ENCODE data around the gene PRTG.
"Not testable (repeated sequence)": the region's sequence is repeated elsewhere in the genome, so short reads cannot be mapped to it uniquely, and the experiment has no call there.

Gene PRTG

GRCh38 chr15:55698653-55699052 is 44.3 kb downstream of the PRTG start:
- no peak for DNase-seq

DNA sequence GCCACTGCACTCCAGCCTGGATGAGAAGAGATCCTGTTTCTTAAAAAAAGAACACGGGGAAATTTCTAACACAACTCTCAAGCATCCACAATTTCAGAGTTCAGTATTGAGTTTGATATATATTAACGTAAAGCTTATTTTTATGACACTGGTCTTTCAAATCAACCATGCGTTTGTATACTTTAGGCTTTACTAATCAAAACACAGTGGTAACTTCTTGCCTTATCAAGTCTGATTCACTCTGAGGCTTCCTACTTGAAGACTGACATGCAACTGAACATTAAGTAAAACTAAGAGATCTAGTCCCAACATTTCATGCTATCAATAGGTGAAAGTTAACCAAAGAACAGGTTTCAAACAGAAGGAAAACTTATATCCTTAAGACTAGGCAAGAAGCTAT is 46.7 kb downstream of the PRTG start:
- no peak for DNase-seq

GRCh38 chr15:55695432-55695831 is 47.5 kb downstream of the PRTG start:
- DNase-seq: no peak

GRCh38 chr15:55694652-55695150 is 48.3 kb downstream of the PRTG start:
- DNase-seq: no peak

GRCh38 chr15:55693116-55693515 is 49.8 kb downstream of the PRTG start:
- DNase-seq: not testable (repeated sequence)

GRCh38 chr15:55687792-55688191 is 55.2 kb downstream of the PRTG start:
- DNase-seq: no peak

DNA sequence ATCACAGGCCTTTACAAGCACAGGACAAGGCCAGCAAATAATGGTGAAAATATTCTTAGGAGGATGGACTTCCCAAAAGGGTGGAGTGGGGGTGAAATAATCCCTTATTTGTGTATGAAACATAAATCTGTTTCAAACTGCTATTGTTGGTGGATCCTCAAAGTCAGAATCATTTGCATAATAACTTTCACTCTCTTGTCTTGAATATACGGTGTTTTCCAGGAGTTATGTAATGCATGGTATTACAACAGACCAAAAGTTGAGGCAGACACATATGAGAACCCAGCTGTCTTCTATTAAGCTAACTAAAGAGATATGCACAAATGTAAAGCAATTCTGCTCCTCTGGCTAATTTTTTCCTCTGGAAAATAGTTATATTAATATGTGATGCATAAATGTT is 57.7 kb downstream of the PRTG start:
- DNase-seq: peak; percentile 4

- peak; percentile 52 for DNase-seq
Observed at GRCh38 chr15:55683376-55683775, 59.6 kb downstream of the PRTG start.

DNA sequence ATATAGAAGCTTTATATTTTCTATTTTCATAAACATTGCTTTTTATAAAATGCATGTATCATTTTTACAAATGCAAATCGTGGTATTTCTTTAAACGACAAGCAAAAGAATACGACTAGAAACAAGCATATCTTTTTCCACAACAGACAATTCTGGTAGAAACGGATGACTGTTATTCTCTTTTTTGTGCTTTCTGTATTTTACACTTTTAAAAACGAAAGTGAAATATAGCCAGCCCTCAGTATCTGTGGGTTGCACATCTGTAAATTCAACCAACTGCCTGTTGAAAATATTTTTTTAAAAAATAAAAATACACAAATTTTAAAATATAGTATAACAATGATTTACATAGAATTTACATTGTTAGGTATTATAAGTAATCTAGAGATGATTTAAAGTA is 61.3 kb downstream of the PRTG start:
- DNase-seq: no peak

DNA sequence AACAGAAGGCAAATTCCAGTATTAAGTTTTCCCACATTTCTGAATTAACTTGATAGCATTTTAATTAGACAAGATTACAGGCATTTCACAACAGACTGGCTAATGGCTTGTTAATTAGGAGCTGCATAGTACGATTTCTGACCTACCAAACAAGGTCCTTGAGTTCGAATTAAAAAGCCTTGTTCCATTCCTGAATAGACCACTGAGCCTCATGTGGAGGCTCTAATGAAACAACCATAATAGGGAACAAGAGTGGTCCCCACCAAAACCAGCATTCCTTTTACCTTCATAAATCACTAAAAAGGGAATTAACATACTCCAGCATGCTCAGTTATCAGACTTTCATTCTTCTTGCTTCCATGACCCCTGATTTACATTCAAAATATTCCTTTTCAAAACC is 66.4 kb downstream of the PRTG start:
- DNase-seq: no peak

DNA sequence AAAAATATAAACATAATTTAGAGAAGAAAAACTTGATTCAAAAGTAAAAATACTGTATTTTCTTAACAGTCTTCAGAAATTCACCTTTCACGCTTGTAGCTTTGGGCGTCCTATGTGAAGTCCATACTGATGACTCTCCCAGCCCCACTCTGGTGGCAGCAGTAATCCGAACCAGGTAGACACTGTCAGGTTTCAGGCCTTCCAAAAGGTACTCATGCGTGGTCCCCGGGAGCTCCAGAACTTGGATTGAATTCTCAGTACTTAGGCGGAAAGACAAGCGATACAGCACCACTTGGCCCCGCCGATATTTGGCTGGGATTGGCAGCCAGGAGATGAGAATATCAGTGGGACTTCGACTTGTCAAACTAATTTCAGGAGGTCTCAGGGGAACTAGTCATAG is 69.7 kb downstream of the PRTG start:
- no peak for DNase-seq

DNA sequence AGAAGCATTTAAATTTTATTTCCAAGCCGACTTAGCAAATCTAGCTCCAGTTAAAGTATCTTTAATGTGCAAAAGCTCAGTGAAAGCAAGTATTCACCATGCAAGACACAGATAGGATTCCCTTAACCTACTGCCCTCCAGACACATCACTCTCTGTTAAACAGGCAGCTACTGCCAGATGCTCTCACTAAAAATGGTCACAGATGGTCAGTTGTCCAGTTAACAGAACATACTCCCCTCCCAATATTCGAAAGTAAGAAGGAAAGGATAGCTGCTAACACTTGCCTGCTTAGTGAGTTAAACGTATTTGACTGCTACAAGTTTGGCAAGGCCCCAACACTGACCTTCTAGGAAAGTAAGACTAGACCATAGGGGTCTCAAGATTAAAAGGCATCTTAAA is 73.7 kb downstream of the PRTG start:
- DNase-seq: no peak

DNA sequence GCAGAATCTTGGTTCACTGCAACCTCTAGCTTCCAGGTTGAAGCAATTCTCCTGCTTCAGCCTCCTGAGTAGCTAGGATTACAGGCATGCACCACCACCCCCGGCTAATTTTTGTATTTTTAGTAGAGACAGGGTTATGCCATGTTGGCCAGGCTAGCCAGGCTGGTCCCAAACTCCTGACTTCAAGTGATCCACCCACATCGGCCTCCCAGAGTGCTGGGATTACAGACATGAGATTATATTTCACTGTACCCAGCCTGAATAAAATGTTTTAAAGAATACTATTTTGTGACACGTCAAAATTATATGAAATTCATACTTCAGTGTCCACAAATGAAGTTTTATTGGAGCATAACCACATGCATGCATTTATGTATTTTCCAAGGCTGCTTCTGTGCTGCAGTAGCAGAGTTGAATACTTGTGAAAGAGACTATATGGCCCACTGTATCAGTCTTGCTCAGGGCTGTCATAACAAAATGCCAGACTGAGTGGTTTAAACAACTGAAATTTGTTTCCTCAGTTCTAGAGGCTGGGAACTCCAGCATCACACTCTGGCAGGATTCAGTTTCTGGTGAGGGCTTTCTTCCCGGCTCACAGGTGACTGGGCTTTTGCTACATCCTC is 77.2 kb downstream of the PRTG start:
- DNase-seq: no peak

DNA sequence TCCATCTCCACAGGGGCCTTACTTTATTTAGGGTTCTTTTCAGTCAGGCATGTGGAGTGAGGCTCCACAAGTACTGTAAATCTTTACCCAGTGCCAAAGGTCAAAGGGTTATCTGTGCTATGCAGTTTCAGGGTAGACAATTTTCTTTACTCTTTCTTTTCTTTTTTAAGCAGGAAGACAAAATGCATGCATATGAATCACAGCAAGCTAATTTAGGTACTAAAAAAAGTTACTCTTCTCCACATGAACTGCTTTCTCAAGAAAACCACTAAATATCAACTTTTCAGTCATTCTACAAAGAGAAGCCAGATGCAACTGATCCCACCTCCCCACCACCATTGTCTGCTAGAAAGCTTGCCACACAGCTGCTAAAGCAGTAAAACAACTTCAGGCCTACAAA is 81.5 kb downstream of the PRTG start:
- DNase-seq: no peak

- DNase-seq: no peak
Observed at GRCh38 chr15:55660153-55660552, 82.8 kb downstream of the PRTG start.

- DNase-seq: no peak
Observed at GRCh38 chr15:55659481-55659880, 83.5 kb downstream of the PRTG start.

GRCh38 chr15:55658886-55659285 is 84.1 kb downstream of the PRTG start:
- DNase-seq: no peak

- DNase-seq: no peak
Observed at GRCh38 chr15:55654561-55655031, 88.4 kb downstream of the PRTG start.

GRCh38 chr15:55652909-55653495 is 90.0 kb downstream of the PRTG start:
- no peak for DNase-seq

- no peak for DNase-seq
Observed at GRCh38 chr15:55652359-55652758, 90.6 kb downstream of the PRTG start.

DNA sequence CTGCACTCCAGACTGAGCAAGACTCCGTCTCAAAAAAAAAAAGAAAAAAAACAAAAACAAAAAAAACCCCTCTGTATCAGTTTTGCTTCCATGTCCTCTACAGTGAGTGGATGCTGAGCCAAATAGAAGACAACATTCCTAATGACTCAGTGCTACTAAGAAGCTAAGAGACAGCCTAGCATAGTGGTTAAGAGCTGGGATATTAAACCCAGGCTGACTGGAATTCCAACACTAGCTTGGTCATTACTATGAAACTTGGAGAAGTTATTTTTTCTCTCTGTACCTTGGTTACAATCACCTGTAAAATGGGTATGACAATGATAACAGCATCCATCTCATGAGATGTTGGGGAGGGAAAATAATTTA is 93.9 kb downstream of the PRTG start:
- DNase-seq: peak; percentile 72

- DNase-seq: no peak
Observed at GRCh38 chr15:55638764-55639163, 104.2 kb downstream of the PRTG start.

DNA sequence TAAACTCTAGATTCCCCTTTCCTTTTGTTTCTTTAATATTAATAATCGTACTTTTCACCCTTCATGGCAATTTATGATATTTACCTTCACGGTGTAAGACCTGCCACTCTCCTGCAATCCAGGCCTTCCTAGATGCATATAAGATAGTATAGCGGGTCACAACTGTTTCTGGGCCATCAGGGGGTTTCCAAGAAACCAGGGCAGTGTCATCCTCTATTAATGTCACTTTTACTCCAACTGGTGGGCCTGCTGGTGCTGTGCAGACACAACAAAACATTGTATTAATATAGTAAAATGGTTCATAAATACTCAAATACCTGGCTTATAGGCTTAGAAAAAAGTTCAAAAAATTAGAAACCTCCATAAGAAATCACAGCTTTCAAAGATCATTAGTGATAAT is 105.9 kb downstream of the PRTG start:
- no peak for DNase-seq

DNA sequence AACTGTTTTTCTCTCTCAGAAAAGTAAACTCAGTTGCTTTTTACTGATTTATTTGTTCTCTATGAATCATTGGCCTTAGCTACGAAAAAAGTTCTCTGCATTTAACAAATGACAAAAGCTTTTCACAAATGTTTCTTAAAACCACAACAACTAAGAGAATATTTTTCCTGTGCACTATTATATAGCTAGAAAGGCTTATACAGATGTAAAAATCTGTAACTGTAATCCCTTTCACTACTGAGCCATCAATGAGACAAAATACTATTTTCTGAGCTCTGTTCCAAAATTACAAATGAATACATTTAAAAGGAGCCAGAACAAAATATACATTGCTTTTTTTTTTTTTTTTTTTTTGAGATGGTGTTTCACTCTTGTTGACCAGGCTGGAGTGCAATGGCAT is 109.2 kb downstream of the PRTG start:
- no peak for DNase-seq

DNA sequence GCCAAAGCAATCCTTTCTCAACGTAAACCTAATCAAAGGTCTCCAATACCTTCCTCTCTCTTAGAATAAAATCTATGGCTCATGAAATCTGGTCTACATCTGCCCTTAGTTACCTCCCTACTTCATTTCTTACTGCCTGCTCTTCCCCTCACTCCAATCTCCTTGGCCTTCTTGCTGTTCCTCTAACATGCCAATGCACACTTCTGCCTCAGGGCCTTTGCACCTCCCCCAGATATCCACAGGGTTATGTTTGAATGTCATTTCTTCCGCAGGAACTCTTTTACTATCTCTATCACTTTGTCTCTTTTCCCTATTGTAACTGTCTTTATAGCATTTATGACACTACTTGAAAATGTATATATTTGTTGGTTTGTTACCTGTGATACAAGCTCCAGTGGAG is 110.5 kb downstream of the PRTG start:
- no peak for DNase-seq

Measured in HCEC 1CT (cell line).